Loucy (cell line): Measurements from ENCODE around the gene ZCCHC8.

Source experiments
- EZH2phosphoT487 ChIP-seq: fragments of 200-600 bp; IDR thresholded peaks from 2 replicates; pipeline ENCODE4 v1.6.1; 2018; ENCODE audit warnings: antibody characterized with exemption, mild to moderate bottlenecking, moderate library complexity, borderline replicate concordance
- TF ChIP-seq, protein P1 (sequence below): fragments of 200-600 bp; sonication (generic); conservative IDR thresholded peaks from 2 replicates; pipeline ENCODE4 v1.5.1; 2014; ENCODE audit warnings: mild to moderate bottlenecking, antibody characterized with exemption, low read length

DNA sequence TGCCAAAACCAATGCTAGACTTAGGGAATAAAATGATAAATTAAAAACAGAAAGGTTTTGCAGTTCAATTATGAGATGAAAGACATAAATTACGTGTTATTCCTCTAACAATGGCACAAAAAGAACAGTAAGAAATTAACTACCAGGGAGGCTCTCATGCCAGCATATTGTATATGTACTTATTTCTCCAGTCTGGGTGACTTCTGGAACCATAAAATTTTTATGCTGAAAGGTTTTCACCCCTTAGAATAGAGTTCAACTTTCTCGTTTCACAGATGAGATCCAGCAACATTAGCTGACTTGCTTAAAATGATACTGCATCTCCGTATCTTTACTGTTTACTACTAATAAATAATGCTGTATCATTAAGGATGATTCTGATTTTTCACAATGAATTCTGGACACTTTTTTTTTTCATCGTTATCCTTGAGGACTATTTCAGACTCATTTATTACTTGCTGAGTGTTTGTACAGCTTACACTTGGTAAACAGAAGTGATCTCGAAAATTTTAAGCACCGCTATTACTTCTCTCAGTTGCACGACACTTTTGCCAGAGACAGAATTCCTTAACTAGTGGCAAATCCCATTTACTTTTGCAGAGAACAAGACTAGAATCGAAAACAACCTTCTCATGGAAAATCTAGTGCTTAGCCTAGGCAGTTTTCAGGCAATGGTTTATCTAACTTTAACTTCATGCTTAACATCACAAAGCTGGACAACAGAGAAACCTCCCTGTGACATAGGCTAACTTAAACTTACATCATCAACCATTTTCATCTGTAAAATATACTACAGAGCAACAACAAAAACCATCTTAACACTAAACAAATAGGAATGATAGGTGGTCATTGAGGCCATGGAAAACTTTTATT, 23.4 kb upstream of the ZCCHC8 start:
- TF ChIP-seq, protein P1, sequence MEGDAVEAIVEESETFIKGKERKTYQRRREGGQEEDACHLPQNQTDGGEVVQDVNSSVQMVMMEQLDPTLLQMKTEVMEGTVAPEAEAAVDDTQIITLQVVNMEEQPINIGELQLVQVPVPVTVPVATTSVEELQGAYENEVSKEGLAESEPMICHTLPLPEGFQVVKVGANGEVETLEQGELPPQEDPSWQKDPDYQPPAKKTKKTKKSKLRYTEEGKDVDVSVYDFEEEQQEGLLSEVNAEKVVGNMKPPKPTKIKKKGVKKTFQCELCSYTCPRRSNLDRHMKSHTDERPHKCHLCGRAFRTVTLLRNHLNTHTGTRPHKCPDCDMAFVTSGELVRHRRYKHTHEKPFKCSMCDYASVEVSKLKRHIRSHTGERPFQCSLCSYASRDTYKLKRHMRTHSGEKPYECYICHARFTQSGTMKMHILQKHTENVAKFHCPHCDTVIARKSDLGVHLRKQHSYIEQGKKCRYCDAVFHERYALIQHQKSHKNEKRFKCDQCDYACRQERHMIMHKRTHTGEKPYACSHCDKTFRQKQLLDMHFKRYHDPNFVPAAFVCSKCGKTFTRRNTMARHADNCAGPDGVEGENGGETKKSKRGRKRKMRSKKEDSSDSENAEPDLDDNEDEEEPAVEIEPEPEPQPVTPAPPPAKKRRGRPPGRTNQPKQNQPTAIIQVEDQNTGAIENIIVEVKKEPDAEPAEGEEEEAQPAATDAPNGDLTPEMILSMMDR: no peak
- TF ChIP-seq EZH2phosphoT487: no peak
